GM19395 (cell line): ENCODE measurements around the gene NCLN.

Source experiments
- ATAC-seq: cut with Tn5 transposase; IDR thresholded peaks from one replicate; pipeline ENCODE4 v1.9.1; 2021; ENCODE audit warnings: mild to moderate bottlenecking, moderate library complexity; ENCODE audit not compliant: unreplicated experiment

The NCLN gene, protein sequence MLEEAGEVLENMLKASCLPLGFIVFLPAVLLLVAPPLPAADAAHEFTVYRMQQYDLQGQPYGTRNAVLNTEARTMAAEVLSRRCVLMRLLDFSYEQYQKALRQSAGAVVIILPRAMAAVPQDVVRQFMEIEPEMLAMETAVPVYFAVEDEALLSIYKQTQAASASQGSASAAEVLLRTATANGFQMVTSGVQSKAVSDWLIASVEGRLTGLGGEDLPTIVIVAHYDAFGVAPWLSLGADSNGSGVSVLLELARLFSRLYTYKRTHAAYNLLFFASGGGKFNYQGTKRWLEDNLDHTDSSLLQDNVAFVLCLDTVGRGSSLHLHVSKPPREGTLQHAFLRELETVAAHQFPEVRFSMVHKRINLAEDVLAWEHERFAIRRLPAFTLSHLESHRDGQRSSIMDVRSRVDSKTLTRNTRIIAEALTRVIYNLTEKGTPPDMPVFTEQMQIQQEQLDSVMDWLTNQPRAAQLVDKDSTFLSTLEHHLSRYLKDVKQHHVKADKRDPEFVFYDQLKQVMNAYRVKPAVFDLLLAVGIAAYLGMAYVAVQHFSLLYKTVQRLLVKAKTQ

DNA sequence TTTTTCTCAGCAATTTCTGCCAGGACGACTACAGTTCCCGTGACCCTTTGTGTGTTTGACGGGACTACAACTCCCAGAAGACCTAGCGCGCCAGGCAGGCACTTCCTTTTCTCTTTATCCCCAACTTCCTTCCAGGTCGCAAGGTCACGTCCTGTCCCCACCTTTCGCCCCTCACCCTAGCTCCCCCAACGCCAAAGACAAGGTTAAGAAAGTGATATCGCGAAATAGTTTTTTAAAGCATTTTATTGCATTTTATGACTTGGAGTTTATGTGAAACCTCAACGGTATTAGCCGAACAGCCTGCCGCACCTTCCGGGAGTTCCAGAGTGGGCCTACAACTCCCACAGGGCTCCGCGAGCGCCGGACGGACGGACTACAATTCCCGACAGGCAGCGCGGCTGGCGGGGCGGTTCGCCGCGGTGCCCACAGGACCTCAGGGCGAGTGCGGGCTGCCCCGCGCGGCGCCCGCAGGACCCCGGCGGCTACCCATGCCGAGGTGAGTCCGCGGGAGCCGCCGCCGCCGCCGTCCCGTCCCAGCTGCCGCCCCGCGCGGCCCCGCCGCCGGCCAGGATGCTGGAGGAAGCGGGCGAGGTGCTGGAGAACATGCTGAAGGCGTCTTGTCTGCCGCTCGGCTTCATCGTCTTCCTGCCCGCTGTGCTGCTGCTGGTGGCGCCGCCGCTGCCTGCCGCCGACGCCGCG, at the start of gene NCLN:
NCLN (plus strand) TSS at position 470 of the 699 bp plus-strand sequence; CDS start at position 571, 101 bp downstream.
- ATAC-seq: peak; percentile 78

DNA sequence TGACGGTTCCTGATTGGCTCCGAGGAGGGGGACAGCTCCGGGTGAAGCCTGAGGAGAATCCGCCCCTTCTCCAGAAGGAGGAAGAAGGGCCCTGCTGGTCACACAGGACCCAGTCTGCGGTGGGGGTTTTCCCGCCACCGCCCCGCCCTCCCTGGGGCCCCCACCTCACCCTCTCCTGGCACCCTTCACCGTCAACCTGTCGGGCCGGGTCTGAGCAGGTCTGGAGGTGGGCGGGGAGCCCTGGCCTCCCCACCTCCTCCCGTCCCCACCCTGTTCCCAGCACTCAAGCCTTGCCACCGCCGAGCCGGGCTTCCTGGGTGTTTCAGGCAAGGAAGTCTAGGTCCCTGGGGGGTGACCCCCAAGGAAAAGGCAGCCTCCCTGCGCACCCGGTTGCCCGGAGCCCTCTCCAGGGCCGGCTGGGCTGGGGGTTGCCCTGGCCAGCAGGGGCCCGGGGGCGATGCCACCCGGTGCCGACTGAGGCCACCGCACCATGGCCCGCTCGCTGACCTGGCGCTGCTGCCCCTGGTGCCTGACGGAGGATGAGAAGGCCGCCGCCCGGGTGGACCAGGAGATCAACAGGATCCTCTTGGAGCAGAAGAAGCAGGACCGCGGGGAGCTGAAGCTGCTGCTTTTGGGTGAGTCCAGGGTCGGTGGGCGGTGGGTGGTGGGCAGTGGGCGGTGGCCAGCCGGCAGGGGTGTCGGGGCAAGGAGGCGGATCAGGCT, 49.6 kb upstream of the NCLN start, which contains the start of gene GNA15:
GNA15 (plus strand) TSS at position 73 of the 723 bp plus-strand sequence; CDS start at position 491, 418 bp downstream.
- ATAC-seq: no peak

DNA sequence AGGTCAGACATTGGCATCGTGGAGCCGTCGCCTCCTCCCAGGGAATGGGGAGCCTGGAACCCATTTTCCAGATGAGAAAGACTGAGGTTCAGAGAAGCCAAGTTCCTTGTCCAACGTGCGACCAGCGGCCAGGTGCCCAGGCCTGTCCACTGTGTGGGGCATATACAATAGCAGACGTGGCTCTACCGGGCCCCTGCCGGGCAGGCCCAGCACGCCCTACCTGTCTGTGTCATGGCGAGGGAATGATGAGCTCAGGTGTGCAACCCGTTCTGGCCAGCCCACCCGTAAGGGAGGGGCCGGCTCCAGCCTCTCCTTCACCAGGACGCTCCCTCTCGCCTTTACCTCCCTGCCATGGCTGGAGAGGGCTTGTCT, 49.1 kb upstream of the NCLN start:
- no peak for ATAC-seq

DNA sequence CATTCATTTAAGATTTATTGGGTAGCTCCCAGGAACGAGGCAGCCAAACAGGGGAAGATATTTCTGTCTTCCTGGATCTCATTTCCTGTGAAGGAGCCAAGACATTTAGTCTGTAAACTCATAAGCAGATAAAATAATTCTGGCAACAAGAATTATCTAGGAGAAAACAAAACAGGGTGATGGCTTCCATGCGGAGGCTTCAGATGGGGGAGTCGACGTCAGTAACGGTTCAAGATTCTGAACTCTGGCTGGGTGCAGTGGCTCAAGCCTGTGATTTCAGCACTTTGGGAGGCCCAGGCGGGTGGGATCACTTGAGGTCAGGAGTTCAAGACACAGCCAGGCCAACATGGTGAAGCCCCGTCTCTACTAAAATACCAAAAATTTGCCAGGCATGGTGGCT, 48.6 kb upstream of the NCLN start:
- no peak for ATAC-seq

DNA sequence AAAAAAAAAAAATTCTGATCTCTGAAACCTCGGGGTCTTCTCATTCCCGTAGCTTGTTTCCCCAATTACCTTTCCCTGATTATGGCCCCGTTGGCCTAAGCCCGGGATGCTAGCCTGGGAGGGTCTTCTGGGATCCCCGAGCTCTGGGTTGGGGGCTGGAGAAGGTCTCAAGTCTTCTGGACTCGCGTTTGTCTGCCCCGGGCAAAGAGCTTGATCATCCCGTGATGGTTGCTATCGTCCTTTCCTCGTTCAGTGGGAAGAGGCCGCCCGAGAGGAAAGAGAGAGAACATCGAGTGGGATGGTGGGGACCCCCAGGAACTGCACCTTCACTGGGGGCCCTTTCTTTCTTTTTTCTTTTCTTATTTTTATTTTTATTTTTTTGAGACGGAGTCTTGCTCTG, 47.5 kb upstream of the NCLN start:
- no peak for ATAC-seq

DNA sequence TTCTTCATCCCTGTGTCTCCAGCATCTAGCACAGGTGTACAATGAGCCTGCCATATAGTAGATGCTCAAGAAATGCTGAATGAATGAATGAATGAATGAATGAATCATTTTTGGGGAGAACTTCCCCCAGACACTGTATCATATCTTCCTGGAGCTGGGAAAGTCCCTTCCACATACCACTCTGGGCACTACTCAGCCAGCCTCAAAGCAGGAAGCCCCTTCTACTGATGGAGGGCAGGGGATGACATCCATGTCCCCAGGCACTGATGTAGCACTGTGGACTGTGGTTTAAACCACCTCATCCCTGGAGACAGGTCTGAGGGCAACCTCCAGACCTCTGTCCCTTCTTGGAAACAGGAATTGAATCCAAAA, 45.1 kb upstream of the NCLN start:
- no peak for ATAC-seq

DNA sequence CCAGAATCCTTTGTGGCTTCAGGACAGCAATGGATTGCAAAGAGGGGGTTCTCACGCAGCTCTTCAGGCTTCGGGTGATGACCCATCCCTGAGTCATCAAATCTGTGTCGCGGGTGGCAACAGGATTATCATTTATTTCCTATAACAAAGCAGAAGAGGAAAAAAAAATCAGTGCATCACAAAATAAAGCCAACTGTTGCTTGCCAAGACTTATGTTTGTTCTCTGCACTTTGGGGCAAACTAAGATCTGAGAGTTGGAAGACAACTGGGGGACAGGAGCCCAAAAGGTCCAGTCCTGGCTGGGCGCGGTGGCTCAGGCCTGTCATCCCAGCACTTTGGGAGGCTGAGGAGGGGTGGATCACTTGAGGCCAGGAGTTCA, 43.4 kb upstream of the NCLN start:
- no peak for ATAC-seq

DNA sequence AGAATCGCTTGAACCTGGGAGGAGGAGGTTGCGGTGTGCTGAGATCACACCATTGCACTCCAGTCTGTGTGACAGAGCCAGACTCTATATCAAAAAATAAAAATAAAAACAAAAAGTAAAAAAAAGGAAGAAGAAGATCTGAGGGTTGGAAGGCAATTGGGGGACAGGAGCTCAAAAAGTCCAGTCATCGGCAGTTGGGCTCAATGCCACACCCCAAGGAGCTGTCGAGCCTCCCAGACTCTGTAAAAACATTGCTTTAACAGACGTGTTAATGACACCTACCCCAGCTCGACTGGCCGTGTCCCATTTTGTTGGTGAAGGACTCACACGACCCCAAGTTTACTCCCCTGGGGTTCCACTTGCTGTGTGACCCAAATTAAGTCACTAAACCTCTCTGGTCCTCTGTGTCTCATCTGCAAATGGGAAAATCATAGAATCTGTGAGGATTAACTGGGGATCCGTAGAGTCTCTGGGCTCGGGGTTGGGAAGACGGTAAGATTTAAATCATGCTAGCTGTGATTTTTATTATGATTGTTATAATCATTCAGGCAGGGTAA, 42.9 kb upstream of the NCLN start:
- no peak for ATAC-seq

DNA sequence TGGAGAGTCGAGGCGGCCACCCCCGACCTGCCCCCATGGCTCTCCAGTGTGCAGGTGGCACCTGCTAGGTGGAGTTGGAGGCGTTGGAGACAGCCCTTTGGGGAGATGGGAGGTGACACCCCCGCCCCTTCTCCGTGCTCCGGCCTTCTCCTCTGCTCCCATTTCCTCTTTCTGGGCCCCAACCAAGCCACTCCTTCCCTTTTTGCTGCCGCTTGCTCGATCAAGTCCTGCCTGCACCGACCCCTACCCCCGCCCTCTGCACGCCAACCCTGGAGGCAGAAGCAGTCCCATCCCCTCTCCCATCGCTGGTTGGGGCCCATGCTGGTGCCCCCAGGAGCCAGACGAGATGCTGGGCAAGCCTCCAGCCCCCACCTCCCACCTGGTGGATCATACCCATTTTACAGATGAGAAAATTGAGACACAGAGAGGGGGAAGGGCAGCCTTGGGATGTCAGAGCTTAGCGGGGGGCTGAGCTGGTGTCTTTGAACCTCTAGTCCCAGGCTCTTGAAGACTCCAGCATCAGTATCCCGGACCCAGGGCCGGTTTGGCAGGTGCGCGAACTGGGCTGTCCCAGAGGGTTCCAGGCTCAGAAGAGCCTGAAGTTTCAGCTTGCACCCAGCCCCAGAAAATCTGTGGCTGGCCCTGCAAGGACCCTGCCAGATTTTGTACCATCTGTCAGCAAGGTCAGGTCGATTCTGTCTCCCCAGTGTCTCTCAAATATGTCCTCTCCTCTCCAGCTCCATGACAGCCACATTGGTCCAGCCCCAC, 39.6 kb upstream of the NCLN start:
- ATAC-seq: no peak

DNA sequence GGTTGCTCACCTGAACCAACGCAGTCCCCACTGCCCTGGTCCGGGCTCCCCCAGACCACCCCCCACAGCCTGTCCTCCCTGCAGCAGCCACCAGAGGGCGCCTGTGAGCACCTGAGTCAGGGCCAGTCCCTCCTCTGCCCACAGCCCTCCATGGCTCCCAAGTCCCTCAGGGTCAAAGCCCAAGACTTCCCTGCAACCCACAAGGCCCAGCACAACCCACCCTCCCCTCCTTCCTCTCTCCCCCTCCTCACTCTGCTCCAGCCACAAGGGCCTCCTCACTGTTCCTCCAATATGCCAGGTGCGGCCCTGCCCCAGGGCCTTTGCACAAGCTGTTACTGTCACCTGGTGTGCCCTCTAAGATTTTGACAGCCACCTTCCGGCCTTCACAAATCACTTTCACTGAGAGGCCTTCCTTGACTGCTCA, 39.0 kb upstream of the NCLN start:
- no peak for ATAC-seq

DNA sequence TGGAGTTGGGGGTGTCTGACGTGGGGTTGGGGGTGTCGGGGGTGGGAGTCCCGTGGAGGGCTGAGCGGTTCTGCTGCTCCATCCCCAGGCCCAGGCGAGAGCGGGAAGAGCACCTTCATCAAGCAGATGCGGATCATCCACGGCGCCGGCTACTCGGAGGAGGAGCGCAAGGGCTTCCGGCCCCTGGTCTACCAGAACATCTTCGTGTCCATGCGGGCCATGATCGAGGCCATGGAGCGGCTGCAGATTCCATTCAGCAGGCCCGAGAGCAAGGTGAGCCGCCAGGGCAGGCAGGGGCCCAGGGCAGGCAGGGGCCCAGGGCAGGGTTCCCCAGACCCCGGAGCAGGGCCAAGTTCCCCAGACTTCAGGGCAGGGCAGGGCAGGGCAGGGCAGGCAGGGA, 37.2 kb upstream of the NCLN start:
- ATAC-seq: no peak

DNA sequence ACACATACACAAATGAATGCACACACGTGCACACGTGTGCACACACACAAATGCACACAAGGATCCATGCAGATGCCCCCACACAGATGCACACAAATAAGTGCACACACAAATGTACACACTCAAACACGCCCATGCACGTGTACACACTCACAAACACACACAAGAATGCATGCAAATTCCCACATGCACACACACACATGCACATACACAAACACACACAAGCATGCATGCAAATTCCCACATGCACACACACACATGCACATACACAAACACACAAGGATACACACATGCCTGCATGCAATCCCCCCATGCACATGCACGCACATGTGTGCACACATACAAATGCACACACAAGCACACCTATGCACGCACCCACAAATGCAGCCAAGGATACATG, 36.6 kb upstream of the NCLN start:
- no peak for ATAC-seq

DNA sequence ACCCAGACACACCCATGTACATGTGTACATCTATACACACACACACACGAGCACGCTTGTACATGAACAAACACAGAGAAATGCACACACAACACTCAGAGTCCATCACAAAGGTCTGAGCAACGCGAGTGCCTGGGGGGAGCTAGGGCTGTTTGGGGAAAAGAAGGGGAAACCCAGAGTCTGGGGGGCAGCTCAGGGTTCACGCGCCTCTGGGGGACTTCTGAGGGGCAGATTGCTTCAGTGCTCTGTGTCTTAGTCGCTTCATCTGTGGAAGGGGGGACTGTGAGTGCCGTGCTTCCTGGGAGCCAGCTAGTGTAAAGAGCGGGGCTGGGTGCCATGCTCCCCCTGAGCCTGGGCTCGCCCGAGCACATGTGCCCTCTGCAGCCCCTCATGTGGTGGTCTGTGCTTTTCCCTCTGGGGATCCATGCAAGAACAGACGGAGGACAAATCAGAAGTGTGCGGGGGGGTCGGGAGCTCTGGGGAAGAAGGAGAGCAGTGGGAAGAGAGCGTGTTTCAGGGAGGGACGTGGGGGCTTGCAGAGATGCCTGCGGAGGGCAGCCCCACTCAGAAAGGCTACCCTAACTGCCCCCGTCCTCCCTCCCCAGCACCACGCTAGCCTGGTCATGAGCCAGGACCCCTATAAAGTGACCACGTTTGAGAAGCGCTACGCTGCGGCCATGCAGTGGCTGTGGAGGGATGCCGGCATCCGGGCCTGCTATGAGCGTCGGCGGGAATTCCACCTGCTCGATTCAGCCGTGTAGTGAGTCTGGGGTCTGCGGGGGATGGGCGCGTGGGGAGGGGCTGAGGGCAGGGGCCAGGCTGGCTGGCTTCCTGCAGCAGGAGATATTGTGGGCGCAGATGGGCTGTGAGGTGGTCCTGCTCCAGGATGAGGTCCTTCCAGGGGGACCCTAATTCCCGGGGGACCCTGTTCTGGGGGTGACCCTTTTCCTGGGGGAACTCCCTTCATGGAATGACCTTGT, 35.9 kb upstream of the NCLN start:
- no peak for ATAC-seq

DNA sequence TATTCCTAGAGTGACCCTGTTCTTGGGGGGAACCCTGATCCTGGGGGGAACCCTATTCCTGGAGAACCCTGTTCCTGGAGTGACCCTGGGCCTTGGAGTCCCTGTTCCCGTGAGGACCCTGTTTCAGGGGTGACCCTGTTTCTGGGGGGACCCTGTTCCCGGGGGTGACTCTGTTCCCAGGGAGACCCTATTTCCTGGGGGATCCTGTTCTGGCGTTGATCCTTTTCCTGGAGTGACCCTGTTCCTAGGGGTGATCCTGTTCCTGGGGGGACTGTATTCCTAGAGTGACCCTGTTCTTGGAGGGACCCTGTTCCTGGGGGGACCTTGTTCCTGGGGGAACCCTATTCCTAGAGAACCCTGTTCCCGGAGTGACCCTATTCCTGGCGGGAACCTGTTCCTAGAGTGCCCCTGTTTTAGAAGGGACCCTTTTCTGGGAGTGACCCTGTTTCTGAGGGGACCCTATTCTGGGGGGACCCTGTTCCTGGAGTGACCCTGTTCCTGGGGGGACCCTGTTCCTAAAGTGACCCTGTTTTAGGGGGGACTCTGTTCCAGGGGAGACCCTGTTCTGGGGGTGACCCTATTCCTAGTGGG, 34.9 kb upstream of the NCLN start:
- ATAC-seq: no peak

DNA sequence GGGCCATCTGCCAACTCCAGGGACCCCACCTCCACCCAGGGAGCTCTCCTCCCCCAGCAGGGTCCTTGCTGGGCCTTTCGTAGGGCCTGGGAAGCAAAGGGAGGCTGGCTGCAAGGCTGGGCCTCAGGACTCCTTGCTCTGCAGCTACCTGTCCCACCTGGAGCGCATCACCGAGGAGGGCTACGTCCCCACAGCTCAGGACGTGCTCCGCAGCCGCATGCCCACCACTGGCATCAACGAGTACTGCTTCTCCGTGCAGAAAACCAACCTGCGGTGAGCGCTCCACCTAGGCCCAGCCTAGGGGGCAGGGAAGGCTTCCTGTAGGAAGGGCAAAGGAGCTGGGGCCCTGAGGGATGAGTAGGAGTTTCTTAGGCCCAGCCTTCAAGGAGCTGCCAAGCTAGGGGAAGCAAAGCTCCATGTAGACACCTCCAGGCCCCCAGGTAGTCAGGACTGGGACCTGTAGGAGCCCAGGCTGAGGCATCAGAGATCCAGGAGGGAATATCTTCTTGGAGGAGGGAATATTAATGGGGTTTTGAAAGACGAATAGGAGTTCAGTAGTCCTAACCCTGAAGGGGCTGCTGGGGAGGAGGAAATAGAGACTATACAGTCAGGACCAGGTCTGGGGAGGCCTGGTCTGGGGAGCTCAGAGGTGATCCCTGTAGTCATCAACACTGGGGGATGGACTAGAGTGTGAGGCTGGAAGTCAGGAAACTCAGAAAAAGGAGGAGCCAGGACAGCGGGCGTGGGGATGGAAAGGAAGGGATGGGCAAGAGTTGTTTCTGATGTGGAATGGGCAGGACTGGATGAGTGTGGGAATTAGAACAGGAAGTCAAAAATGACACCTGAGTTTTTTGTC, 33.9 kb upstream of the NCLN start:
- no peak for ATAC-seq

DNA sequence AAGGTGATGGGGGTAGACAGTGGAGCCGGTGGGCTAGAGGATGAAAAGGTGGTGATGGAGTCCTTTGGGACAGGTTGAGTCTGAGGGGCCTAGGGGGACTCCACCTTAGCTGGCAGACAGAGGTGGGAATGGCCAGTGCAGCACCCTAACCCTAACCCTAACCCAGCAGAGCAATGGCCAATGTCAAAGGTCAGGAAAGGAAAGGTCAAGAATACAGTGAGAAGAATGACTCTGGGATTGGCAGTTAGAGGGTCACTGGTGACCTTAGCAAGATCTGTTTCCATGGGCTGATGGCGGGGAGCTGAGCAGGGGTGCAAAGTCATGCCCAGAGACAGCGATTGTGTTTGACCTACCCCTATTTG, 33.3 kb upstream of the NCLN start:
- no peak for ATAC-seq

DNA sequence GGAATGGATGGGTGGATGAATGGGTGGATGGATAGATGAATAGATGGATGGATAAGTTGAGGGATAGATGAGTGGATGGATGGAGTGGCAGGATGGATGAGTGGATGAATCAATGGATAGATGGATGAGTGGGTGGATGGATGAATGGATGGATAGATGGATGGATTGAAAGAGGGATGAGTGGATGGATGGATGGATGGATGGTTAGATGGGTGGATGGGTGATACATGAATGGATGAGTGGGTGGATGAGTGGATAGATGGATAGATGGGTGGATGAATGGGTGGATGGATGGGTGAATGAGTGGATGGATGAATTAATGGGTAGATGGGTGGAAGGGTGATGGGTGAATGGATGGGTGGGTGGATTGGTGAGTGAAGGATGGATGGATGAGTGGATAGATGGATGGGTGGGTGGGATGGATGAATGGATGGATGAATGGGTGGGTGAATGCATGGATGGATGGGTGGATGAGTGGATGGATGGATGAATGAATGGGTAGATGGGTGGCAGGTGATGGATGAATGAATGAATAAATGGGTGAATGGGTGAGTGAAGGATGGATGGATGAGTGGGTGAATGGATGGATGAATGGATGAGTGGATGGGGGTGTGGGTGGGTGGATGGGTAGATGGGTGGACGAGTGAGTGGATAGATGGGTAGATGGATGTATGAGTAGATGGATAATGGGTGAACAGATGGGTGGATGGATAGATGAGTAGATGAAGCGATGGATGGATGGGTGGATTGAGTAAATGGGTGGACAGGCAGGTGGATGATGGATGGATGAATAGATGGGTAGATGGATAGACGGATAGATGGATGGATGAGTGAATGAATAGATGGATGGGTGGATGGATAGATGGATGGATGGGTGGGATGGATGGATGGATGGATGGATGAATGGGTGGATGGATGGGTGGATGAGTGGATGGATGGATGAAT, 32.2 kb upstream of the NCLN start:
- ATAC-seq: no peak
